Stimulated activated CD4-positive, alpha-beta T cell treated with anti-CD3 and anti-CD28 coated beads, TNF-alpha, amount 100 ng/mL, for 1 hour (primary cell): Measurements from ENCODE around the gene HEMGN.

Experiments used
- DNase-seq, 3 donors: peaks; one replicate each; pipeline ENCODE4 v3.0.0-alpha.2; 2020; ENCODE audit warnings: low read depth in 3 of 3, low spot score in 1 of 3

HEMGN gene

DNA sequence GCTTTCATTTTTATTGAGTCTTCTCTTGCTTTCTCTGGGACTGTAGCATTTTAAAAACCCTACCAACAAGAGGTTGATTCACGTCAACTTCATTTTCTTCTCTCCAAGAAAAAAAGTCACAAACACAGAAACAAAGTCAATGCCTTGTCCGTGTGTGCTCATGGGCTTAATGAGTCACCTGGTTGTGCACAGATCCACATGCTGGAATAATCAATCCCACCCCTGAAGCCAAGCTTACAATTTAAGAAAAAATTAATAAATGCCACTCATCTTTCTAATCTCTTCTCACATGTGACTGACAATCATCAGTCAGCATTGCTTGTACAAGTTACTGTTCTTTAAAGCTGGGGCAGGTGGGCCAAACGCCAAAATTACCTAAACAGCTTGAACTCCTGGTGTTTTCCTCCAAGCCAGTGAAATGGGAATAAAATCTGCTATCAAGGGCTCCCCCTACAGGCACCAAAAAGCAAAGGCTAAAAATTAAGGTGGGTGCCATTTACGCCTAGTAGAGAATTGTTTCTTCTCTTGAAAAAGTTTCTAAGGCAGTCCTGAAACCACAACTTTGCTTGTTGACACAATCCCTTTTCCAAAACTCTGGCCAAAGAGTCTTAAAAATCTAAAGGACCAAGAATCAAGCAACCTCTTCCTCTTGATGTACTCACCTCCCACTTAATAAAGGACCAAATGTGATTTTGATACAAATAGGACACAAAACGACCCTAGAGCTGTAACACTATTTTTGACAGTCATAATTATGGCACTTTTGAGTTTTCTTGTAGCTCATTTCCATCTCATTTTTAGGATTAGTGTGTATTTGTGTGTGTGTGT, 37.0 kb downstream of the HEMGN start:
- no peak for DNase-seq

DNA sequence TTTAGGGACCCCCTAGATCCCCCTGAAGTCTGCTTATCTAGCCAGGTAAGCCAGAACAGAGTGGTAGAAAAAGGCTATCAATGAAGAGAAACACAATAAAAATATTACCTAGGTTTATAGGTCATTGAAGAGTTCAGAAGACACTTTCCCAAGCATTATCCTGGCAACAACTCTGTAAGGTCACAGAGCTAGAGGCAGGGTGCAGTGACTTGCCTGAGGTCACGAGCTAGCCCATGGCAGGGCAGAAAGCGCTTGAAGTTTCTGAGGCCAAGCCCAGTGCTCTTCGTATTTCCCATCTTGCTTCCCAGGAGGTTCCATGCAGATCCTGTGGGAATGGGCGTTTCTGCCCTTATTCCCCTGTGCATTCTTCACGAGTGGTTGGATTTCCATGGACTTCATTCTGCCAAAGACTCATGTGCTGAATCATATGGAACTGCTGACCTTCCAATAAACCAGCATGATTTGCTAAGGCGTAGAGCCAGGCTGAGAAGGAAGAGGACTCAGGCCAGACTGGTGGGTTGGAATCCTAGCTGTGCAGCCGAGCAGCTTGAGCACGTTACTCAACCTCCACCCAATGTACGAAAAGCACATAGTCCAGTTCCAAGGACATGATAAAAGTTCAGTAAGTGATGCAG, 37.8 kb downstream of the HEMGN start:
- DNase-seq = no peak

- DNase-seq = no peak
Measured at GRCh38 chr9:97895695-97896332, 42.2 kb downstream of the HEMGN start.

GRCh38 chr9:97895211-97895610, 42.8 kb downstream of the HEMGN start:
- DNase-seq = no peak

- no peak for DNase-seq
Measured at GRCh38 chr9:97892421-97892820, 45.6 kb downstream of the HEMGN start.

- no peak for DNase-seq
Measured at GRCh38 chr9:97891736-97892135, 46.2 kb downstream of the HEMGN start.

GRCh38 chr9:97889941-97890887, 47.8 kb downstream of the HEMGN start:
- DNase-seq = peak; percentile 26 to 56 (median 40)

GRCh38 chr9:97880336-97880735, 57.6 kb downstream of the HEMGN start:
- no peak for DNase-seq
